H1 (cell line): ENCODE results near the gene KRTAP12-4. TPM values are rescaled to one million over a fixed set of nuclear protein-coding genes. Genes with fewer than 3 reads are reported as not detected.

Source experiments
- CTCF ChIA-PET: fragments of 300-600 bp; sonication (Branson Sonifier 250); formaldehyde crosslinking; loops from one replicate; lab custom pipeline; 2021; ENCODE audit not compliant: partially characterized antibody; lab: Charles Lee
- POLR2A ChIA-PET: fragments of 300-600 bp; sonication (Branson Sonifier 250); formaldehyde crosslinking; loops from one replicate; lab custom pipeline; 2021; ENCODE audit warnings: inconsistent platforms; ENCODE audit not compliant: partially characterized antibody; lab: Charles Lee
- DNase-seq, 2 experiments: peaks; one replicate each; pipeline versions ENCODE4 v3.0.0 to v3.0.0-alpha.2; 2010 to 2022; ENCODE audit warnings: low spot score in 2 of 2, low read depth in 1 of 2, mixed read lengths in 1 of 2
- FAIRE-seq: peaks from 2 replicates; lab custom pipeline; 2011; peaks lifted over from hg19 to GRCh38; lab: Jason Lieb, UNC
- H2AFZ ChIP-seq: 2 replicates; pipeline ENCODE4 v1.8.1; 2012; ENCODE audit warnings: low read length, inconsistent platforms
- H2AK5ac ChIP-seq: 2 replicates; pipeline ENCODE4 v1.6.1; 2013; ENCODE audit warnings: low read depth, low read length
- H2BK120ac ChIP-seq: replicated peaks from 2 replicates; pipeline ENCODE3; 2013; ENCODE audit warnings: low read depth, low read length, inconsistent platforms
- H2BK12ac ChIP-seq: 2 replicates; pipeline ENCODE4 v1.6.1; 2013; ENCODE audit warnings: low read depth, low read length
- H2BK15ac ChIP-seq: 2 replicates; pipeline ENCODE4 v1.6.1; 2013; ENCODE audit warnings: low read length
- H2BK20ac ChIP-seq: 2 replicates; pipeline ENCODE4 v1.6.1; 2013; ENCODE audit warnings: low read length
- H2BK5ac ChIP-seq: 2 replicates; pipeline ENCODE4 v1.6.1; 2013; ENCODE audit warnings: low read depth, low read length
- H3K14ac ChIP-seq: 2 replicates; pipeline ENCODE4 v1.6.1; 2013; ENCODE audit warnings: inconsistent platforms; ENCODE audit not compliant: insufficient read length
- H3K18ac ChIP-seq: 2 replicates; pipeline ENCODE4 v1.6.1; 2013; ENCODE audit warnings: low read length; ENCODE audit errors: extremely low read depth
- H3K23ac ChIP-seq: 2 replicates; pipeline ENCODE4 v1.6.1; 2013; ENCODE audit warnings: inconsistent platforms; ENCODE audit not compliant: insufficient read length
- H3K23me2 ChIP-seq: 2 replicates; pipeline ENCODE4 v1.6.1; 2013; ENCODE audit warnings: low read depth, low read length
- H3K27ac ChIP-seq: 2 replicates; pipeline ENCODE4 v1.6.1; 2011; ENCODE audit warnings: low read depth, low read length, inconsistent platforms
- H3K27me3 ChIP-seq, 4 experiments: replicated peaks in 1 of 4; 1 replicate in 1 of 4; 2 replicates in 3 of 4; pipeline versions ENCODE4 v1.6.1 to v1.8.1; 2011 to 2013; ENCODE audit warnings: low read length in 3 of 4, mild to moderate bottlenecking in 3 of 4, inconsistent platforms in 2 of 4, mixed read lengths in 2 of 4, moderate library complexity in 1 of 4; ENCODE audit not compliant: control insufficient read depth in 3 of 4, insufficient read depth in 3 of 4; ENCODE audit errors: extremely low read depth in 1 of 4
- H3K36me3 ChIP-seq, 4 experiments: 2 replicates each; pipeline versions ENCODE4 v1.6.1 to v1.8.1; 2011 to 2013; ENCODE audit warnings: mild to moderate bottlenecking in 4 of 4, low read length in 3 of 4, moderate library complexity in 2 of 4, control low read depth in 1 of 4, inconsistent platforms in 1 of 4; ENCODE audit not compliant: insufficient read depth in 4 of 4, control insufficient read depth in 2 of 4
- H3K4ac ChIP-seq: replicated peaks from 2 replicates; pipeline ENCODE3; 2013; ENCODE audit warnings: low read length, low read depth, mixed read lengths, inconsistent platforms; ENCODE audit not compliant: insufficient read length
- H3K4me1 ChIP-seq, 4 experiments: replicated peaks in 1 of 4; 1 replicate in 1 of 4; 2 replicates in 3 of 4; pipeline versions ENCODE4 v1.6.1 to v1.8.1; 2011 to 2013; ENCODE audit warnings: low read length in 3 of 4, inconsistent platforms in 2 of 4, mixed read lengths in 1 of 4; ENCODE audit not compliant: insufficient read depth in 4 of 4, control insufficient read depth in 3 of 4
- H3K4me2 ChIP-seq, 2 experiments: 2 replicates each; pipeline versions ENCODE4 v1.6.1 to v1.8.1; 2011 to 2013; ENCODE audit warnings: low read depth in 2 of 2, low read length in 2 of 2, control low read depth in 1 of 2, inconsistent platforms in 1 of 2, mild to moderate bottlenecking in 1 of 2; ENCODE audit not compliant: insufficient read depth in 1 of 2
- H3K4me3 ChIP-seq, 4 experiments: fragments of 200-600, 300-600 bp in 1 of 4; sonication (generic), shearing (Covaris generic), sonication (Bioruptor Twin) in 1 of 4; 2 replicates each; pipeline versions ENCODE4 v1.5.1 to v1.8.1; 2011 to 2016; ENCODE audit warnings: low read length in 4 of 4, low read depth in 3 of 4, control low read depth in 2 of 4, inconsistent platforms in 2 of 4, mild to moderate bottlenecking in 2 of 4, mixed read lengths in 1 of 4, moderate library complexity in 1 of 4; ENCODE audit not compliant: insufficient read depth in 2 of 4; ENCODE audit errors: extremely low read depth in 1 of 4
- H3K56ac ChIP-seq: replicated peaks from 2 replicates; pipeline ENCODE3; 2013; ENCODE audit warnings: low read depth, mild to moderate bottlenecking, mixed read lengths, low read length, inconsistent platforms; ENCODE audit not compliant: insufficient read length
- H3K79me1 ChIP-seq: 2 replicates; pipeline ENCODE4 v1.6.1; 2013; ENCODE audit warnings: low read depth, low read length, control low read depth
- H3K79me2 ChIP-seq, 2 experiments: 2 replicates each; pipeline versions ENCODE4 v1.6.1 to v1.8.1; 2012 to 2013; ENCODE audit warnings: low read length in 2 of 2, mild to moderate bottlenecking in 2 of 2, inconsistent platforms in 1 of 2; ENCODE audit not compliant: insufficient read depth in 2 of 2, control insufficient read depth in 1 of 2
- H3K9ac ChIP-seq, 4 experiments: replicated peaks in 1 of 4; 1 replicate in 1 of 4; 2 replicates in 3 of 4; pipeline versions ENCODE4 v1.6.1 to v1.8.1; 2011 to 2013; ENCODE audit warnings: low read depth in 3 of 4, low read length in 3 of 4, control low read depth in 2 of 4, mild to moderate bottlenecking in 2 of 4, moderate library complexity in 2 of 4, inconsistent platforms in 1 of 4; ENCODE audit errors: extremely low read depth in 1 of 4
- H3K9me3 ChIP-seq, 2 experiments: 2 replicates each; pipeline versions ENCODE4 v1.6.1 to v1.8.1; 2012 to 2013; ENCODE audit warnings: mild to moderate bottlenecking in 2 of 2, moderate library complexity in 2 of 2, control low read depth in 1 of 2, inconsistent platforms in 1 of 2, low read depth in 1 of 2, low read length in 1 of 2, mixed read lengths in 1 of 2; ENCODE audit not compliant: insufficient read depth in 2 of 2
- H4K20me1 ChIP-seq, 2 experiments: replicated peaks in 1 of 2; 2 replicates each; pipeline versions ENCODE3 to v1.8.1; 2011 to 2013; ENCODE audit warnings: inconsistent platforms in 2 of 2, low read length in 2 of 2, mild to moderate bottlenecking in 1 of 2; ENCODE audit not compliant: insufficient read depth in 2 of 2, control insufficient read depth in 1 of 2
- H4K5ac ChIP-seq: 2 replicates; pipeline ENCODE4 v1.6.1; 2013; ENCODE audit warnings: low read length, low read depth, mixed read lengths, inconsistent platforms; ENCODE audit not compliant: insufficient read length
- H4K8ac ChIP-seq: 2 replicates; pipeline ENCODE4 v1.8.0; 2013; ENCODE audit warnings: mild to moderate bottlenecking, moderate library complexity, low read length, inconsistent platforms; ENCODE audit not compliant: insufficient read depth; ENCODE audit errors: extremely low read depth
- H4K91ac ChIP-seq: replicated peaks from 2 replicates; pipeline ENCODE3; 2013; ENCODE audit warnings: low read length, mixed read lengths, inconsistent platforms; ENCODE audit not compliant: insufficient read length
- BRCA1 ChIP-seq: IDR thresholded peaks from 2 replicates; pipeline ENCODE4 v1.6.1; 2012; ENCODE audit warnings: low read depth, low read length, improper control_type of control experiment
- CTBP2 ChIP-seq: IDR thresholded peaks from 2 replicates; pipeline ENCODE4 v1.7.0; 2011; ENCODE audit warnings: borderline replicate concordance, mild to moderate bottlenecking, moderate library complexity, mixed read lengths, low read length; ENCODE audit not compliant: insufficient read depth, insufficient read length
- GABPA ChIP-seq: IDR thresholded peaks from 2 replicates; pipeline ENCODE4 v1.6.1; 2011; ENCODE audit warnings: mild to moderate bottlenecking, low read length, moderate library complexity, borderline replicate concordance; ENCODE audit not compliant: insufficient read depth
- JUND ChIP-seq: IDR thresholded peaks from 2 replicates; pipeline ENCODE4 v1.6.1; 2011; ENCODE audit warnings: mild to moderate bottlenecking, improper control_type of control experiment, low read length
- TEAD4 ChIP-seq: IDR thresholded peaks from 2 replicates; pipeline ENCODE4 v1.6.1; 2012; ENCODE audit warnings: low read depth, low read length, inconsistent platforms, mixed read lengths
- WGBS, 2 experiments: shearing (Covaris generic) in 1 of 2; methylation state at CpG; one replicate each; pipeline versions ENCODE4 v1.1.6 to v1.1.7; 2013 to 2015; ENCODE audit warnings: low lambda C conversion rate in 2 of 2, mixed read lengths in 2 of 2, inconsistent platforms in 1 of 2, low coverage in 1 of 2, missing lambda C conversion rate in 1 of 2; ENCODE audit not compliant: insufficient replicate concordance in 2 of 2, insufficient coverage in 1 of 2, insufficient read length in 1 of 2; ENCODE audit errors: extremely low coverage in 1 of 2, missing lambda C conversion rate in 1 of 2; 5-methylcytosine and 5-hydroxymethylcytosine counted together
- polyA plus RNA-seq, 7 experiments: library from polyadenylated mRNA; depleted of rRNA in 3 of 7; stranded (reverse) in 5 of 7; unstranded in 2 of 7; fragments of >200 nt in 5 of 7; fragments of 200-250 nt in 2 of 7; gene quantifications; 1 replicate in 5 of 7; 2 replicates in 1 of 7; 4 replicates in 1 of 7; pipeline versions ENCODE4 v1.2.1 to v1.2.3, GENCODE V29; 2011 to 2013; ENCODE audit warnings: missing spikeins in 2 of 7, mixed read lengths in 2 of 7
- total RNA-seq: library from RNA; stranded (reverse); fragmentation: NEBNext Ultra II Directional; extraction: Animal tissue kit (Norgen Biotek cat#: 25700); gene quantifications from 2 replicates; pipeline ENCODE4 v1.2.1, GENCODE V29; 2021
- TF ChIP-seq, protein P1 (sequence below): IDR thresholded peaks from 2 replicates; pipeline ENCODE4 v1.6.1; 2012; ENCODE audit warnings: low read length, inconsistent platforms
- TF ChIP-seq, protein P2 (sequence below): IDR thresholded peaks from 2 replicates; pipeline ENCODE4 v1.6.1; 2012; ENCODE audit warnings: inconsistent platforms

KRTAP12-4 gene
- total and polyA plus RNA-seq, 2 of the 8 experiments (the other 6 are each of a cell fraction or from before 2014, with no cell fraction given) = not detected

DNA sequence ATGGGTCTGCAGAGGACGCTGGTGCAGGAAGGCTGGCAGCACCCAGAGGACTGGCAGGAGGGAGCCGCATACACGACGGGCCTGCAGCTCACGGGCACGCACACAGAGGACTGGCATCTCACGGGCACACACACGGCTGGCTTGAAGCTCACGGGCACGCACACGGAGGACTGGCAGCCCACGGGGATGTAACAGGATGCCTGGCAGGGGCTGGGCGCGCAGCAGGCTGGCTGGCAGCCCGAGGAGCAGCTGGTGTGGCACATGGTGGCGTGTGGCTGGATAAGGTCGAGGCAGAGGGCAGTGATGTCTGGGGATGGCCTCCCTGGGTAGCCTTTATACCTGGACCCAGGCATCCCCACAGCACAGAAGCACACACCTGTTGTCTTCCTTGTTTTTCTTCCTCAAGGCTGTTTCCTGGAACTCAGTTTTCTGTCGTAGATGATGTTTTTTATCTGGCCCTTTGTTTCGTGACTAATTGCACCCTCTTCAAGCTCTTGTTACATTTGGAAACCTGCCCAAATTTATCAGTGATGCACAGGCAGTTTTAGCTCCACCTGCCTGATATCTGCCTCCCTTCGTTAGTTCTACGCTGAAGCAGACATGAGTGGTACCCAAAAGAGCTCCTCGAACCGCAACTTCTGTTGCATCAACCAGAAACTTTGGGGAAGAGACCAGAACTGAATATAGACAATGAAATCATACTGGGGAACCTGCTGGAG is 27.6 kb upstream of the KRTAP12-4 start, which contains the start of gene KRTAP12-1:
Gene KRTAP12-1, minus strand, starts transcription at position 303 of the 719 bp plus-strand sequence. Its CDS starts 40 bp downstream, at position 263.
- Histone ChIP-seq H3K27ac (no peak within 1 kb of the TSS), H4K20me1 (no peaks in the 10 kb centered on the region), H4K5ac (no peak within 1 kb of the TSS), H3K4ac (no peak within 1 kb of the TSS), H2BK5ac (no peak within 1 kb of the TSS), H3K9ac (no peak within 1 kb of the TSS), H2AFZ (no peak within 1 kb of the TSS), H3K27me3 (no peaks in the 10 kb centered on the region), H3K9me3 (no peaks in the 10 kb centered on the region), H3K14ac (no peak within 1 kb of the TSS), H3K36me3 (0 out of 8 replicates have a peak, but pooled peaks cover 0 to 2% (median 0%) of the 10 kb centered on the region in 4 experiments), H3K4me1 (peaks cover 4 to 9% (median 6%) of the 10 kb centered on the region in 4 experiments), H2BK120ac (no peak within 1 kb of the TSS), H3K79me1 (no peaks in the 10 kb centered on the region), H2BK15ac (0 out of 2 replicates have a peak within 1 kb of the TSS, but pooled peaks have one; percentile 61), H4K91ac (no peak within 1 kb of the TSS), H3K79me2 (no peaks in the 10 kb centered on the region), H3K23ac (no peak within 1 kb of the TSS), H4K8ac (peak within 1 kb of the TSS; percentile 31; the same call in 1 of the 2 replicates), H3K56ac (no peak within 1 kb of the TSS), H3K4me3 (no peak within 1 kb of the TSS), H3K4me2 (no peak within 1 kb of the TSS), H2AK5ac (no peak within 1 kb of the TSS), H2BK20ac (no peak within 1 kb of the TSS), H2BK12ac (peak within 1 kb of the TSS; percentile 27; the same call in 1 of the 2 replicates), H3K23me2 (no peaks in the 10 kb centered on the region), H3K18ac (no peak within 1 kb of the TSS; the same call in 1 of the 2 replicates)
- 94% methylated on average over 23 of the region's 23 CpGs; no CpG with 5 or more reads in 1 of the 2 experiments for WGBS, 2 experiments
- DNase-seq (no peak), FAIRE-seq (no peak)
- POLR2A ChIA-PET = interaction anchor here (0.9 to 1.5 kb wide), 2 partner anchors 10 to 13 kb away, joined by 3 to 5 read pairs; no protein-coding TSS in a partner anchor
- CTCF ChIA-PET = interaction anchor here (0.5 to 1.5 kb wide), 4 partner anchors 9 to 893 kb away, joined by 3 read pairs; partner anchors contain the start of gene KRTAP10-12
- TF ChIP-seq BRCA1 (no peak), CTBP2 (no peak), TEAD4 (no peak), JUND (no peak), GABPA (no peak)
- TF ChIP-seq, protein P1, sequence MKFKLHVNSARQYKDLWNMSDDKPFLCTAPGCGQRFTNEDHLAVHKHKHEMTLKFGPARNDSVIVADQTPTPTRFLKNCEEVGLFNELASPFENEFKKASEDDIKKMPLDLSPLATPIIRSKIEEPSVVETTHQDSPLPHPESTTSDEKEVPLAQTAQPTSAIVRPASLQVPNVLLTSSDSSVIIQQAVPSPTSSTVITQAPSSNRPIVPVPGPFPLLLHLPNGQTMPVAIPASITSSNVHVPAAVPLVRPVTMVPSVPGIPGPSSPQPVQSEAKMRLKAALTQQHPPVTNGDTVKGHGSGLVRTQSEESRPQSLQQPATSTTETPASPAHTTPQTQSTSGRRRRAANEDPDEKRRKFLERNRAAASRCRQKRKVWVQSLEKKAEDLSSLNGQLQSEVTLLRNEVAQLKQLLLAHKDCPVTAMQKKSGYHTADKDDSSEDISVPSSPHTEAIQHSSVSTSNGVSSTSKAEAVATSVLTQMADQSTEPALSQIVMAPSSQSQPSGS = no peak
- TF ChIP-seq, protein P2, sequence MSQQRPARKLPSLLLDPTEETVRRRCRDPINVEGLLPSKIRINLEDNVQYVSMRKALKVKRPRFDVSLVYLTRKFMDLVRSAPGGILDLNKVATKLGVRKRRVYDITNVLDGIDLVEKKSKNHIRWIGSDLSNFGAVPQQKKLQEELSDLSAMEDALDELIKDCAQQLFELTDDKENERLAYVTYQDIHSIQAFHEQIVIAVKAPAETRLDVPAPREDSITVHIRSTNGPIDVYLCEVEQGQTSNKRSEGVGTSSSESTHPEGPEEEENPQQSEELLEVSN = no peak
